Colonic mucosa (tissue), 4 donors: ENCODE data around the gene LRFN2. TPM values are rescaled to one million over a fixed set of nuclear protein-coding genes. Genes with fewer than 3 reads are reported as not detected.

ENCODE experiments used
- DNase-seq: peaks from one replicate; pipeline ENCODE4 v3.0.0-alpha.2; 2020
- H3K27ac ChIP-seq: fragments of 200-600 bp; one replicate; pipeline ENCODE4 v1.8.0; 2021
- H3K27me3 ChIP-seq: fragments of 200-600 bp; one replicate; pipeline ENCODE4 v1.8.0; 2021
- H3K36me3 ChIP-seq: fragments of 200-600 bp; one replicate; pipeline ENCODE4 v1.8.0; 2021
- H3K4me1 ChIP-seq: fragments of 200-600 bp; one replicate; pipeline ENCODE4 v1.8.0; 2021; ENCODE audit warnings: mild to moderate bottlenecking
- H3K4me3 ChIP-seq: fragments of 200-600 bp; one replicate; pipeline ENCODE4 v1.8.0; 2021
- H3K9ac ChIP-seq, 2 donors: one replicate each; pipeline ENCODE4 v1.7.0; 2013; ENCODE audit warnings: control low read depth in 2 of 2, low read depth in 2 of 2, low read length in 2 of 2
- H3K9me3 ChIP-seq: fragments of 200-600 bp; one replicate; pipeline ENCODE4 v1.8.0; 2021
- intact Hi-C: fragments of 100-400 bp; cut with DNase I; formaldehyde crosslinking; loops from one replicate; pipeline ENCODE4 v1.14.1; 2022
- total RNA-seq, 2 donors: library from RNA; stranded (reverse); fragmentation: NEBNext Ultra II Directional in 1 of 2; extraction: Animal tissue kit (Norgen Biotek cat#: 25700) in 1 of 2; gene quantifications; one replicate each; pipeline ENCODE4 v1.2.1, GENCODE V29; 2021
- TF ChIP-seq, protein P1 (sequence below): fragments of 200-600 bp; IDR thresholded peaks from one replicate; pipeline ENCODE4 v1.8.0; 2022; ENCODE audit warnings: antibody characterized with exemption, mild to moderate bottlenecking
- donor health status: healthy.
- donor health status: DM: no; HTN: no; CAD: no.
- donor health status: DM: no; HTN: no; CAD: no.

Gene LRFN2
- total RNA-seq, 2 donors from 2014 or later, result 0.21 to 0.22 TPM

GRCh38 chr6:40505191-40505810, 81.9 kb downstream of the LRFN2 start:
- Histone ChIP-seq H3K9ac (no peak overlapping the region), H3K27me3 (no peaks in the 10 kb centered on the region), H3K9me3 (no peaks in the 10 kb centered on the region), H3K27ac (no peak overlapping the region), H3K4me3 (no peak overlapping the region), H3K4me1 (no peaks in the 10 kb centered on the region), H3K36me3 (no peaks in the 10 kb centered on the region)
- intact Hi-C loops, result no loop called here
- TF ChIP-seq, protein P1, sequence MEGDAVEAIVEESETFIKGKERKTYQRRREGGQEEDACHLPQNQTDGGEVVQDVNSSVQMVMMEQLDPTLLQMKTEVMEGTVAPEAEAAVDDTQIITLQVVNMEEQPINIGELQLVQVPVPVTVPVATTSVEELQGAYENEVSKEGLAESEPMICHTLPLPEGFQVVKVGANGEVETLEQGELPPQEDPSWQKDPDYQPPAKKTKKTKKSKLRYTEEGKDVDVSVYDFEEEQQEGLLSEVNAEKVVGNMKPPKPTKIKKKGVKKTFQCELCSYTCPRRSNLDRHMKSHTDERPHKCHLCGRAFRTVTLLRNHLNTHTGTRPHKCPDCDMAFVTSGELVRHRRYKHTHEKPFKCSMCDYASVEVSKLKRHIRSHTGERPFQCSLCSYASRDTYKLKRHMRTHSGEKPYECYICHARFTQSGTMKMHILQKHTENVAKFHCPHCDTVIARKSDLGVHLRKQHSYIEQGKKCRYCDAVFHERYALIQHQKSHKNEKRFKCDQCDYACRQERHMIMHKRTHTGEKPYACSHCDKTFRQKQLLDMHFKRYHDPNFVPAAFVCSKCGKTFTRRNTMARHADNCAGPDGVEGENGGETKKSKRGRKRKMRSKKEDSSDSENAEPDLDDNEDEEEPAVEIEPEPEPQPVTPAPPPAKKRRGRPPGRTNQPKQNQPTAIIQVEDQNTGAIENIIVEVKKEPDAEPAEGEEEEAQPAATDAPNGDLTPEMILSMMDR, result no peak
- DNase-seq, result no peak

DNA sequence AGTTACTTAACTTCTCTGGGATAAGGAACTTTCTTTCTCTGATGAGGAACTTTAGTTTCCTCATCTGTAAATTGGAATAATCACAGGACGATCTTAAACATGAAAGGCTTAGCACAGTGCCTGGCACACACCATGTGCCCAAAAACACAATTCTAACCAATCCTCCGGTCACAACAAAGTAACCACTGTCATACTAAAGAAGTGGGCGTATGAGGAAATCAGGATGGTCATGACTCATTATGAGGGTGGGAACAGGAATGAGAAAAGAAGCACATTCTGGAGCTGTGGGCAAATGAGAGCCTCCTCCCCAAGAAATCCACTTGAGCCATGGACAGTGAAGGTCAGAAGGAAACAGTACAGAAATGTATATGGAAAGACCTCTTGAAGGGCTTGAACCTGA, 82.9 kb downstream of the LRFN2 start:
- H3K27me3 ChIP-seq, result no peaks in the 10 kb centered on the region
- intact Hi-C loops, result no loop called here
- no peak for DNase-seq
- H3K27ac ChIP-seq, result no peak overlapping the region
- H3K36me3 ChIP-seq, result no peaks in the 10 kb centered on the region
- TF ChIP-seq, protein P1, result no peak
- no peak overlapping the region for H3K4me3 ChIP-seq
- H3K4me1 ChIP-seq, result no peaks in the 10 kb centered on the region
- no peak overlapping the region for H3K9ac ChIP-seq
- no peaks in the 10 kb centered on the region for H3K9me3 ChIP-seq

DNA sequence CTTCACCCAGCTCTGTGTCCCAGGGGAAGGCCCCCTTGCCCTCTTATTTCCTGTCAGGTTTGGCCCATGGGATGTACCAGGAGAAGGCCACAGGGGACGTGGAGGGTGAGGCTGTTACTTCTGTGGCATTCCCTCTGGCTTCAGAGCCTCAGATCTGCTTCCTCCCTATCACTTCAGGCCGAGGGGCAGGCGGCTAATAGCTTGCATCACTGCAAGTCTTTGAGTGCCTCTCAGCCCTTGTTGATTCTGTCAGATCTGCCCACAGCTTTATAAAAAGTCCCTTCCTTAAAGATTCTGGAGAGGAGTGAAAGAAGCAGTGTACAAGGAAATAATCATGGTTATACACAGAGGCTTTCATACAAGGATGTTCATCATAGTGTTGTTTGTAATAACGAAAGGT, 86.9 kb downstream of the LRFN2 start:
- Histone ChIP-seq H3K9ac (no peak overlapping the region), H3K9me3 (no peaks in the 10 kb centered on the region), H3K4me3 (no peak overlapping the region), H3K27ac (no peak overlapping the region), H3K36me3 (no peaks in the 10 kb centered on the region), H3K27me3 (no peaks in the 10 kb centered on the region), H3K4me1 (no peaks in the 10 kb centered on the region)
- TF ChIP-seq, protein P1, result no peak
- intact Hi-C loops, result no loop called here
- DNase-seq, result no peak

DNA sequence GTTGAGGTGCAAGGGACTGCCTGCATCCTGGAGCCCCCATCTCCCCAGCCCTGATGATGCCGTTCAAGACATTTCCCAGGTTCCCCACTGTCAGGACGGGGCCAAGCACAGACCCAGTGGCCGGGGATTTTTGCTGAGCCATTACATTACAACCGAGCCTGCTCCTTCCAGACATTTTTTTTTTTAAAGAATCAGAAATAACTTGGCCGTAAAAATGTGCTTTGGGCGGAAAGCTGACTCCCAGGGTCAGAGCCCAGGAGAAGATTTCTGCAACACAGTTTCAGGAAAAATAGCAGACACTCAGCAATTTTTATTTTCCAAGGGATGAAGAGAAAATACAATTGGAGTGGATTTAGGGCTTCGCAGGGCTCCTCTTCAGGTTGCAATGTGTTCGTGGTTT, 87.9 kb downstream of the LRFN2 start:
- DNase-seq, result no peak
- intact Hi-C loops, result no loop called here
- no peak overlapping the region for H3K9ac ChIP-seq
- no peak overlapping the region for H3K4me3 ChIP-seq
- H3K27me3 ChIP-seq, result no peaks in the 10 kb centered on the region
- TF ChIP-seq, protein P1, result no peak
- H3K9me3 ChIP-seq, result no peaks in the 10 kb centered on the region
- no peak overlapping the region for H3K27ac ChIP-seq
- no peaks in the 10 kb centered on the region for H3K36me3 ChIP-seq
- no peaks in the 10 kb centered on the region for H3K4me1 ChIP-seq

DNA sequence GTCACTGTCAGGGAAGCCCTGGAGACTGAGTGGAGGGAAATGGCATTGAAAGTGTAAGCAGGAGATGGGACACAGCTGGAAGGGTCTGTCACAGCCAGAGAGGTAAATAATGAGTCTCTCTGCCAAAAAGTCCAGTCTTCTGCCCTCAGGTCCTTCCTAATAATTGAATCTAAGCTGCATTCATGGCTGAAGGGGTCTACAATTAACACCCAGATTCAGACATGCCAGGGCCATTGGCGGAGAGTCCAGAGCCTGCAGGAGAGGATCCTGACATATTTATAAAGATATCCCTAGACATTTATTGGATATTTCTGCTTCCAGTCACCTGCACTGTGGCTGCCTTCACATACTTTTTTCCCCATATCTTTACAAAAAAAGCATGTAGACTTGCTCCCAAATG, 89.0 kb downstream of the LRFN2 start:
- no peaks in the 10 kb centered on the region for H3K27me3 ChIP-seq
- TF ChIP-seq, protein P1, result no peak
- H3K4me1 ChIP-seq, result no peaks in the 10 kb centered on the region
- no peaks in the 10 kb centered on the region for H3K9me3 ChIP-seq
- H3K27ac ChIP-seq, result no peak overlapping the region
- no peak for DNase-seq
- H3K4me3 ChIP-seq, result no peak overlapping the region
- no peak overlapping the region for H3K9ac ChIP-seq
- intact Hi-C loops, result no loop called here
- no peaks in the 10 kb centered on the region for H3K36me3 ChIP-seq
